Measurements from ENCODE around the gene LGMN. TPM values are rescaled to one million over a fixed set of nuclear protein-coding genes. Genes with fewer than 3 reads are reported as not detected.

Gene LGMN
- polyA plus RNA-seq, 1 donor (not counting 4 experiments of a cell fraction or from before 2014, with no cell fraction given): 61.0 TPM

DNA sequence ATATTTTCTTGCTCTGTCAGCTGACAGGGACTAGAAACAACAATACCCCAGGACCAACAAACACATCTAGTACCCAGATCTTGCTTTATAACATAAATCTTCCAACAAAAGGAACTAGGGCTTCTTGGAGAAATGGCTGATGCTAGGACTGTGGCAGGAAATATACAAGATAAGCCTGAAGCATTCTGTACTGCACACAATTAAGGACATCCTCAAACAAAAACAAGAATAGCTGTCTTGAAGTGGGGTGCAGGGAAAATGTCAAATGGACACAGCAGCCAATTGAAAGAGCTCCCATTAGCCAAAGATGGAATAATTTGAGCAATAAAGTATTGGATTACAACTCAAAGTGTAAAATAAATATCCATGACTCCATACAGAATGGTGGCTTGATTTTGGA is 50.0 kb downstream of the LGMN start:
- TF ChIP-seq, protein P1, sequence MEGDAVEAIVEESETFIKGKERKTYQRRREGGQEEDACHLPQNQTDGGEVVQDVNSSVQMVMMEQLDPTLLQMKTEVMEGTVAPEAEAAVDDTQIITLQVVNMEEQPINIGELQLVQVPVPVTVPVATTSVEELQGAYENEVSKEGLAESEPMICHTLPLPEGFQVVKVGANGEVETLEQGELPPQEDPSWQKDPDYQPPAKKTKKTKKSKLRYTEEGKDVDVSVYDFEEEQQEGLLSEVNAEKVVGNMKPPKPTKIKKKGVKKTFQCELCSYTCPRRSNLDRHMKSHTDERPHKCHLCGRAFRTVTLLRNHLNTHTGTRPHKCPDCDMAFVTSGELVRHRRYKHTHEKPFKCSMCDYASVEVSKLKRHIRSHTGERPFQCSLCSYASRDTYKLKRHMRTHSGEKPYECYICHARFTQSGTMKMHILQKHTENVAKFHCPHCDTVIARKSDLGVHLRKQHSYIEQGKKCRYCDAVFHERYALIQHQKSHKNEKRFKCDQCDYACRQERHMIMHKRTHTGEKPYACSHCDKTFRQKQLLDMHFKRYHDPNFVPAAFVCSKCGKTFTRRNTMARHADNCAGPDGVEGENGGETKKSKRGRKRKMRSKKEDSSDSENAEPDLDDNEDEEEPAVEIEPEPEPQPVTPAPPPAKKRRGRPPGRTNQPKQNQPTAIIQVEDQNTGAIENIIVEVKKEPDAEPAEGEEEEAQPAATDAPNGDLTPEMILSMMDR (optimal IDR thresholded peaks at IDR 0.05 in 1 of 3, IDR thresholded peaks at IDR 0.05 in 1 of 3, conservative IDR thresholded peaks at IDR 0.05 in 1 of 3; ENCODE audit: extremely low read depth in 1 of 3, insufficient read depth in 2 of 3, low read length in 3 of 3): no peak
- TF ChIP-seq EZH2 (IDR thresholded peaks at IDR 0.05; ENCODE audit: low read length): no peak
- no peak overlapping the region for H3K27ac ChIP-seq (ENCODE audit: control insufficient read depth, insufficient read depth, low read length)
- no peaks in the 10 kb centered on the region for H3K4me1 ChIP-seq (ENCODE audit: control insufficient read depth, extremely low read depth, insufficient read depth, low read length)
- DNase-seq (ENCODE audit: low read depth, low spot score): no peak
- H2AFZ ChIP-seq (ENCODE audit: control insufficient read depth, low read length): no peak overlapping the region
- FAIRE-seq: no peak
- H3K4me3 ChIP-seq (ENCODE audit: control insufficient read depth in 2 of 3, extremely low read depth in 1 of 3, insufficient read depth in 2 of 3, low read depth in 1 of 3, low read length in 3 of 3): no peak overlapping the region
- H3K9ac ChIP-seq (ENCODE audit: control insufficient read depth, extremely low read depth, insufficient read depth, low read length): no peak overlapping the region
- no peaks in the 10 kb centered on the region for H3K36me3 ChIP-seq (ENCODE audit: control insufficient read depth in 2 of 2, extremely low read depth in 1 of 2, insufficient read depth in 2 of 2, low read length in 2 of 2)
- no peaks in the 10 kb centered on the region for H3K9me1 ChIP-seq (ENCODE audit: control insufficient read depth, extremely low read depth, insufficient read depth, low read length)
- no peaks in the 10 kb centered on the region for H3K79me2 ChIP-seq (ENCODE audit: control insufficient read depth, insufficient read depth, low read length)
- H4K20me1 ChIP-seq (ENCODE audit: control insufficient read depth, extremely low read depth, insufficient read depth, low read length): no peaks in the 10 kb centered on the region
- no peaks in the 10 kb centered on the region for H3K27me3 ChIP-seq (ENCODE audit: control insufficient read depth, extremely low read depth, insufficient read depth, low read length)
- dilution Hi-C loops (cut with MboI; ENCODE audit: extremely low pct_ligation_motif_present, low sequenced_read_pairs): no loop called here
- H3K4me2 ChIP-seq (ENCODE audit: control insufficient read depth, extremely low read depth, insufficient read depth, low read depth, low read length): no peak overlapping the region
- H3K9me3 ChIP-seq (ENCODE audit: control insufficient read depth, low read depth, low read length): no peaks in the 10 kb centered on the region

DNA sequence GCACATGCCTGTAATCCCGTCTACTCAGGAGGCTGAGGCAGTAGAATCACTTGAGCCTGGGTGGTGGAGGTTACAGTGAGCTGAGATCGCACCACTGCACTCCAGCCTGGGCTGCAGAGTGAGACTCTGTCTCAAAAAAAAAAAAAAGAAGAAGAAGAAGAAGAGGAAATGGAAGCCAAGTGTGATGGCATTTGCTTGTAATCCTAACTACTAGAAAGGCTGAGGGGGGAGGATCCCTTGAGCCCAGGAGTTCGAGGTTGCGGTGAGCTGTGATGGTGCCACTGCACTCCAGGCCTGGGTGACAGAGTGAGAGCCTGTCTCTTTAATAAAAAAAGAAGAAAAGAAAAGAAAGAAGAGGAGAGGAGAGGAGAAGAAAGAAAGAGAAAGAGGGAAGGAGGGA is 52.1 kb downstream of the LGMN start:
- no peak overlapping the region for H3K9ac ChIP-seq (ENCODE audit: control insufficient read depth, extremely low read depth, insufficient read depth, low read length)
- no peak overlapping the region for H2AFZ ChIP-seq (ENCODE audit: control insufficient read depth, low read length)
- no peaks in the 10 kb centered on the region for H3K27me3 ChIP-seq (ENCODE audit: control insufficient read depth, extremely low read depth, insufficient read depth, low read length)
- H3K4me1 ChIP-seq (ENCODE audit: control insufficient read depth, extremely low read depth, insufficient read depth, low read length): no peaks in the 10 kb centered on the region
- TF ChIP-seq, protein P1 (optimal IDR thresholded peaks at IDR 0.05 in 1 of 3, IDR thresholded peaks at IDR 0.05 in 1 of 3, conservative IDR thresholded peaks at IDR 0.05 in 1 of 3; ENCODE audit: extremely low read depth in 1 of 3, insufficient read depth in 2 of 3, low read length in 3 of 3): no peak
- TF ChIP-seq EZH2 (IDR thresholded peaks at IDR 0.05; ENCODE audit: low read length): no peak
- H3K4me3 ChIP-seq (ENCODE audit: control insufficient read depth in 2 of 3, extremely low read depth in 1 of 3, insufficient read depth in 2 of 3, low read depth in 1 of 3, low read length in 3 of 3): no peak overlapping the region
- dilution Hi-C loops (cut with MboI; ENCODE audit: extremely low pct_ligation_motif_present, low sequenced_read_pairs): no loop called here
- no peak overlapping the region for H3K27ac ChIP-seq (ENCODE audit: control insufficient read depth, insufficient read depth, low read length)
- FAIRE-seq (no peak), DNase-seq (ENCODE audit: low read depth, low spot score) (no peak)
- H3K9me1 ChIP-seq (ENCODE audit: control insufficient read depth, extremely low read depth, insufficient read depth, low read length): no peaks in the 10 kb centered on the region
- H3K4me2 ChIP-seq (ENCODE audit: control insufficient read depth, extremely low read depth, insufficient read depth, low read depth, low read length): no peak overlapping the region
- H3K9me3 ChIP-seq (ENCODE audit: control insufficient read depth, low read depth, low read length): no peaks in the 10 kb centered on the region
- no peaks in the 10 kb centered on the region for H3K79me2 ChIP-seq (ENCODE audit: control insufficient read depth, insufficient read depth, low read length)
- H4K20me1 ChIP-seq (ENCODE audit: control insufficient read depth, extremely low read depth, insufficient read depth, low read length): no peaks in the 10 kb centered on the region
- H3K36me3 ChIP-seq (ENCODE audit: control insufficient read depth in 2 of 2, extremely low read depth in 1 of 2, insufficient read depth in 2 of 2, low read length in 2 of 2): no peaks in the 10 kb centered on the region

All from keratinocyte (primary cell).